Measurements from ENCODE around the gene DHRS7B. TPM values are rescaled to one million over a fixed set of nuclear protein-coding genes. Genes with fewer than 3 reads are reported as not detected.

Gene DHRS7B
- total and polyA plus RNA-seq, 8 donors = 7.3 to 30.4 (median 12.8) TPM

DNA sequence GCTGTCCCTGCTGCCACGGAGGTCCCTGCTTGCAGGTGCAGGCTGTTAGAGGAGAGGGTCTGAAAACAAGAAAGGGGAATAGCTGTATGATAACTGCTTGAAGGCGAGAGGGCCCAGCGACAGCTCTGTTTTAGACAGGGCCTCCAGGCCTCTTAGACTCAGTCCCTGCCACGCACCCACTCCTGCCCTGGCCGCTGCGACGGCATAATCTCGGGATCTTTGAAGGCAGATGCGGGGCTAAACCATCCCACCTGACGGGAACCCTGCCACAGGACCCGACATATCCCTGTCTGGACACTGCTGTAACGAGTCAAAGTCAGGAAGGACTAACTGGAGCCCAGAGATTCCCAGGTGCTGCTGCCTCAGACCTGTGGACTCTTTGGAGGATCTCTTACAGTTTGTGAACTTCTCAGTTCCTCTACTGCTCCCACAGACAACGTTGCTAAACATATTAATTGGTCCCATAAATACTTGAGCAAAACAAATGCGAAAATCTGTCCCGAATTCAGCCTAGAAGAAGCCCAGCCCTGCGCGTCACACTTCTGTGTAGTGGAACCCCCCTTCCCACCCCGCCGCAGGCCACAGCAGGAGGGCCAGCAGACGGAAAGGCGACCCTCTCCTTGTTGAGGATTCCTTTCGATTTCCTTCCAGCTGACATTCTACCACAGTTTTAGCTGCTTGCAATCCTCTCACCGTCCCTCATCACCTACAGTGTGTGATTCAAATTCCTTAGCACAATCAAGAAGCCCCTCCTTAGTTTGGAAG is 88.2 kb downstream of the DHRS7B start:
- Histone ChIP-seq H3K36me3 (no peaks in the 10 kb centered on the region), H3K27ac (peak overlapping the region; percentile 90 to 97 (median 92)), H3K9me3 (no peaks in the 10 kb centered on the region), H3K27me3 (no peaks in the 10 kb centered on the region), H3K4me3 (peak overlapping the region; percentile 97 to 100 (median 99)), H3K4me1 (peaks cover 4 to 26% (median 5%) of the 10 kb centered on the region in 3 donors)
- TF ChIP-seq, protein P1, sequence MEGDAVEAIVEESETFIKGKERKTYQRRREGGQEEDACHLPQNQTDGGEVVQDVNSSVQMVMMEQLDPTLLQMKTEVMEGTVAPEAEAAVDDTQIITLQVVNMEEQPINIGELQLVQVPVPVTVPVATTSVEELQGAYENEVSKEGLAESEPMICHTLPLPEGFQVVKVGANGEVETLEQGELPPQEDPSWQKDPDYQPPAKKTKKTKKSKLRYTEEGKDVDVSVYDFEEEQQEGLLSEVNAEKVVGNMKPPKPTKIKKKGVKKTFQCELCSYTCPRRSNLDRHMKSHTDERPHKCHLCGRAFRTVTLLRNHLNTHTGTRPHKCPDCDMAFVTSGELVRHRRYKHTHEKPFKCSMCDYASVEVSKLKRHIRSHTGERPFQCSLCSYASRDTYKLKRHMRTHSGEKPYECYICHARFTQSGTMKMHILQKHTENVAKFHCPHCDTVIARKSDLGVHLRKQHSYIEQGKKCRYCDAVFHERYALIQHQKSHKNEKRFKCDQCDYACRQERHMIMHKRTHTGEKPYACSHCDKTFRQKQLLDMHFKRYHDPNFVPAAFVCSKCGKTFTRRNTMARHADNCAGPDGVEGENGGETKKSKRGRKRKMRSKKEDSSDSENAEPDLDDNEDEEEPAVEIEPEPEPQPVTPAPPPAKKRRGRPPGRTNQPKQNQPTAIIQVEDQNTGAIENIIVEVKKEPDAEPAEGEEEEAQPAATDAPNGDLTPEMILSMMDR (IDR thresholded peaks at IDR 0.05) = no peak
- no peak for DNase-seq
- FAIRE-seq = no peak
- 14 to 19% methylated on average over 23 of the region's 23 CpGs for WGBS, 2 donors
- intact Hi-C loops (cut with DNase I) = no loop called here
- ATAC-seq = peak; percentile 5 to 14 (median 9)

DNA sequence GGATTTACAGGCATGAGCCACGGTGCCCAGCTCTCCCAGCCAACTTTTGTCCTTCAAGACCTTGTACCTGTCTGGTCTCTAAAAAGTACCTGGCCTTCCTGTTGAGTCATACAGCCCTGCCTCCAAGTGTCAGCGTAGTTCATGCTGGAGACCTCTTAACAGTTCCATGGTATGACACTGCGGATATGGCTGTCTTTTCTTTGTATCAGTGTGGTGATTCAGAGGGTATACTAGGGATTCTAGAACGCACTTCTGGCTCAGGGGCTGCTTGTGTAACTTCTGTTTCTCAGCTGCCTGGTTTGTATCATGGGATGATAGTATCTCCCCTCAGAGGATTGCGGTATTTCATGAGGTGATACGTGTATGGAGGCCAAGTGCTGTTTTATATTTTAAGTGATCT is 89.2 kb downstream of the DHRS7B start:
- no peak for ATAC-seq
- Histone ChIP-seq H3K4me3 (no peak overlapping the region), H3K36me3 (no peaks in the 10 kb centered on the region), H3K4me1 (peaks cover 4 to 26% (median 5%) of the 10 kb centered on the region in 3 donors), H3K27me3 (no peaks in the 10 kb centered on the region), H3K9me3 (no peaks in the 10 kb centered on the region), H3K27ac (no peak overlapping the region)
- no peak for FAIRE-seq
- WGBS, 2 donors = 90 to 91% methylated on average over 6 of the region's 6 CpGs
- TF ChIP-seq, protein P1 (IDR thresholded peaks at IDR 0.05) = no peak
- intact Hi-C loops (cut with DNase I) = no loop called here
- DNase-seq = no peak

DNA sequence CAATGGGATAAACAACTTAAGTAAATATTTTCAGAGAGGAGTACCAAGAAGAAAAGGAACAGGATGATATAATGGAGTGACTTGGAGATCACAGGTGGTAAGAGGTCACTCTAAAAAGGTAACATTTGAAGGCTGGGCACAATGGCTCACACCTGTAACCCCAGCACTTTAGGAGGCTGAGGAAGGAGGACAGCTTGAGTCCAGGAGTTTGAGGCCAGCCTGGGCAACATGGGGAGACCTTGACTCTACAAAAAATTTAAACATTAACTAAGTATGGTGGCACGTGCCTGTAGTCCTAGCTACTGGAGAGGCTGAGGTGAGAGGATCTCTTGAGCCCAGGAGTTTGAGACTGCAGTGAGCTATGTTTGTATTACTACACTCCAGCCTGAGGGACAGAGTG is 90.6 kb downstream of the DHRS7B start:
- Histone ChIP-seq H3K36me3 (no peaks in the 10 kb centered on the region), H3K4me3 (no peak overlapping the region), H3K9me3 (no peaks in the 10 kb centered on the region), H3K27me3 (no peaks in the 10 kb centered on the region), H3K4me1 (peaks cover 4 to 15% (median 4%) of the 10 kb centered on the region in 3 donors), H3K27ac (no peak overlapping the region)
- ATAC-seq = no peak
- intact Hi-C loops (cut with DNase I) = no loop called here
- FAIRE-seq = no peak
- 65 to 71% methylated on average over 1 of the region's 1 CpG for WGBS, 2 donors
- TF ChIP-seq, protein P1 (IDR thresholded peaks at IDR 0.05) = no peak
- DNase-seq = no peak

DNA sequence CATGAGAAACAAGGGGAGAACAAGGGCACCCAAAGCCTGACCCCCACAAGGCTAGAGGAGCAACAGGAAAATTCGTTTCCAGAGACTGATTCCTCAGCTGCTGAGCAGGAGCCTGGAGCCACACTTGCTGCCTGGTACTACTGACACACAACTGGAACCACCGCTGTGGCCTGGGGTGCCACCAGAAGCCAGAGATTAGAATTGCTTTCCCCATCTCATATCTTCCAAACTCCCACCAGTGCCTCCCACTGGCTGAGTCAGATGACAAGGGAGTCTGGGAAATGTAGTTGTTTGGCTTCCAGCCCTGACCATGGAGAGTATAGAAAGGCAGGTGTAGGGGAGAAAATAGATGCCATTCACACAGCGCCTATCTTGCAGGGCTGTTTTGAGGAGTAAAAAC is 91.3 kb downstream of the DHRS7B start:
- no peak for FAIRE-seq
- H3K27ac ChIP-seq = no peak overlapping the region

More for the DNA sequence above, 91.3 kb downstream of the DHRS7B start:
- no peaks in the 10 kb centered on the region for H3K9me3 ChIP-seq
- H3K27me3 ChIP-seq = no peaks in the 10 kb centered on the region
- intact Hi-C loops (cut with DNase I) = no loop called here
- no peak overlapping the region for H3K4me3 ChIP-seq
- 77 to 84% methylated on average over 3 of the region's 3 CpGs for WGBS, 2 donors
- DNase-seq (no peak), ATAC-seq (no peak)
- TF ChIP-seq, protein P1 (IDR thresholded peaks at IDR 0.05) = no peak
- peaks cover 0 to 8% (median 4%) of the 10 kb centered on the region in 3 donors for H3K4me1 ChIP-seq
- H3K36me3 ChIP-seq = no peaks in the 10 kb centered on the region

Measured in pancreas (tissue), 10 donors.